IMR-90 (cell line): ENCODE data around the gene SLC26A8.
"Not testable (repeated sequence)": the region's sequence is repeated elsewhere in the genome, so short reads cannot be mapped to it uniquely, and the experiment has no call there.

Source experiments
- BHLHE40 ChIP-seq: fragments of 150-350 bp; IDR thresholded peaks from 2 replicates; pipeline ENCODE4 v1.6.1; 2016; ENCODE audit warnings: mild to moderate bottlenecking, low read depth, low read length
- CEBPB ChIP-seq: IDR thresholded peaks from 2 replicates; pipeline ENCODE4 v1.6.1; 2012; ENCODE audit warnings: low read depth, low read length, improper control_type of control experiment
- POLR2A ChIP-seq: IDR thresholded peaks from 2 replicates; pipeline ENCODE4 v1.6.1; 2012; ENCODE audit warnings: mild to moderate bottlenecking, low read depth, low read length
- RAD21 ChIP-seq: IDR thresholded peaks from 2 replicates; pipeline ENCODE4 v1.6.1; 2012; ENCODE audit warnings: low read length, improper control_type of control experiment
- RCOR1 ChIP-seq: IDR thresholded peaks from 2 replicates; pipeline ENCODE4 v1.6.1; 2012; ENCODE audit warnings: mild to moderate bottlenecking, low read length, improper control_type of control experiment; ENCODE audit not compliant: insufficient replicate concordance
- SMC3 ChIP-seq: fragments of 150-350 bp; IDR thresholded peaks from 2 replicates; pipeline ENCODE4 v1.6.1; 2016; ENCODE audit warnings: low read depth, mild to moderate bottlenecking, antibody characterized with exemption, low read length, moderate library complexity
- TF ChIP-seq, protein P1 (sequence below): conservative IDR thresholded peaks from 2 replicates; pipeline ENCODE4 v1.5.1; 2012; ENCODE audit warnings: mild to moderate bottlenecking, low read depth, low read length, improper control_type of control experiment
- TF ChIP-seq, protein P2 (sequence below): fragments of 150-350 bp; IDR thresholded peaks from 2 replicates; pipeline ENCODE4 v1.6.1; 2017; ENCODE audit warnings: mild to moderate bottlenecking, antibody characterized with exemption, low read length, low read depth

DNA sequence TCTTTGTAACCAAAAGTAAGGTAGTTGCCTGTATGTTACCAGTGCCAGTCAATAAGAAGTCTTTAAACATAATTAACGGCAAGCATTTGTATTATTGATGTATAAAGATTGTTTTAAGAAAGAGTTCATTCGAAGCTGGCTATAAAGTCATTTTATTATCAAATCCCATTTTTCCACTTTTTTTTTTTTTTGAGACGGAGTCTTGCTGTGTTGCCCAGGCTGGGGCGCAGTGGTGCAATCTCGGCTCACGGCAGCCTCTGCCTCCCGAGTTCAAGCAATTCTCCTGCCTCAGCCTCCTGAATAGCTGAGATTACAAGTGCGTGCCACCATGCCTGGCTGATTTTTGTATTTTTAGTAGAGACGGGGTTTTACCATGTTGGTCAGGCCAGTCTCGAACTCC, 8.7 kb upstream of the SLC26A8 start:
- not testable (repeated sequence) for TF ChIP-seq RAD21, BHLHE40, SMC3, POLR2A, RCOR1, CEBPB
- TF ChIP-seq, protein P1, sequence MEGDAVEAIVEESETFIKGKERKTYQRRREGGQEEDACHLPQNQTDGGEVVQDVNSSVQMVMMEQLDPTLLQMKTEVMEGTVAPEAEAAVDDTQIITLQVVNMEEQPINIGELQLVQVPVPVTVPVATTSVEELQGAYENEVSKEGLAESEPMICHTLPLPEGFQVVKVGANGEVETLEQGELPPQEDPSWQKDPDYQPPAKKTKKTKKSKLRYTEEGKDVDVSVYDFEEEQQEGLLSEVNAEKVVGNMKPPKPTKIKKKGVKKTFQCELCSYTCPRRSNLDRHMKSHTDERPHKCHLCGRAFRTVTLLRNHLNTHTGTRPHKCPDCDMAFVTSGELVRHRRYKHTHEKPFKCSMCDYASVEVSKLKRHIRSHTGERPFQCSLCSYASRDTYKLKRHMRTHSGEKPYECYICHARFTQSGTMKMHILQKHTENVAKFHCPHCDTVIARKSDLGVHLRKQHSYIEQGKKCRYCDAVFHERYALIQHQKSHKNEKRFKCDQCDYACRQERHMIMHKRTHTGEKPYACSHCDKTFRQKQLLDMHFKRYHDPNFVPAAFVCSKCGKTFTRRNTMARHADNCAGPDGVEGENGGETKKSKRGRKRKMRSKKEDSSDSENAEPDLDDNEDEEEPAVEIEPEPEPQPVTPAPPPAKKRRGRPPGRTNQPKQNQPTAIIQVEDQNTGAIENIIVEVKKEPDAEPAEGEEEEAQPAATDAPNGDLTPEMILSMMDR = not testable (repeated sequence)
- TF ChIP-seq, protein P2, sequence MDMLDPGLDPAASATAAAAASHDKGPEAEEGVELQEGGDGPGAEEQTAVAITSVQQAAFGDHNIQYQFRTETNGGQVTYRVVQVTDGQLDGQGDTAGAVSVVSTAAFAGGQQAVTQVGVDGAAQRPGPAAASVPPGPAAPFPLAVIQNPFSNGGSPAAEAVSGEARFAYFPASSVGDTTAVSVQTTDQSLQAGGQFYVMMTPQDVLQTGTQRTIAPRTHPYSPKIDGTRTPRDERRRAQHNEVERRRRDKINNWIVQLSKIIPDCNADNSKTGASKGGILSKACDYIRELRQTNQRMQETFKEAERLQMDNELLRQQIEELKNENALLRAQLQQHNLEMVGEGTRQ = not testable (repeated sequence)
